Umbilical cord (tissue), 2 donors: ENCODE data around the gene TBL3. TPM values are rescaled to one million over a fixed set of nuclear protein-coding genes. Genes with fewer than 3 reads are reported as not detected.

ENCODE experiments used
- DNase-seq: peaks from one replicate; pipeline ENCODE4 v3.0.0-alpha.2; 2015; ENCODE audit warnings: low spot score
- total RNA-seq: library from RNA; depleted of rRNA; stranded (reverse); fragments of >200 nt; gene quantifications from one replicate; pipeline ENCODE4 v1.2.3, GENCODE V29; 2014; ENCODE audit warnings: low replicate concordance; ENCODE audit not compliant: insufficient read depth

Gene TBL3
- total RNA-seq, 1 donor from 2014 or later = 10.4 TPM

- DNase-seq = no peak
These were observed 9.6 kb downstream of the TBL3 start, which contains the start of gene NOXO1 for GRCh38 chr16:1981398-1981836. NOXO1 (minus strand) TSS chr16:1981469; CDS start chr16:1981179, 290 bp downstream.

GRCh38 chr16:1982013-1982433 is 10.2 kb downstream of the TBL3 start:
- DNase-seq = no peak

- DNase-seq = no peak
These were observed 11.2 kb downstream of the TBL3 start for GRCh38 chr16:1982991-1983543.

- peak; percentile 94 for DNase-seq
These were observed 11.9 kb downstream of the TBL3 start, which contains the start of gene GFER for GRCh38 chr16:1983544-1984346. GFER (plus strand) TSS chr16:1984193; CDS start chr16:1984219, 26 bp downstream.

GRCh38 chr16:1984347-1985225 is 12.7 kb downstream of the TBL3 start:
- DNase-seq = no peak

GRCh38 chr16:1985466-1986150 is 13.8 kb downstream of the TBL3 start:
- no peak for DNase-seq

- DNase-seq = no peak
These were observed 15.3 kb downstream of the TBL3 start for GRCh38 chr16:1987198-1987597.

- DNase-seq = no peak
These were observed 17.6 kb downstream of the TBL3 start, which contains the start of gene SYNGR3 for GRCh38 chr16:1989209-1990100. SYNGR3 (plus strand) TSS chr16:1989970; CDS start chr16:1990103, 133 bp downstream.

GRCh38 chr16:1990101-1990350 is 18.2 kb downstream of the TBL3 start:
- DNase-seq = no peak

GRCh38 chr16:1990351-1991134 is 18.7 kb downstream of the TBL3 start:
- no peak for DNase-seq

- no peak for DNase-seq
These were observed 19.3 kb downstream of the TBL3 start for GRCh38 chr16:1991135-1991551.

GRCh38 chr16:1991588-1991947 is 19.7 kb downstream of the TBL3 start:
- no peak for DNase-seq

- peak; percentile 84 for DNase-seq
These were observed 20.3 kb downstream of the TBL3 start for GRCh38 chr16:1991948-1992703.

GRCh38 chr16:1992704-1993317 is 21.0 kb downstream of the TBL3 start:
- DNase-seq = no peak

- DNase-seq = no peak
These were observed 21.9 kb downstream of the TBL3 start for GRCh38 chr16:1993731-1994131.

- peak; percentile 80 for DNase-seq
These were observed 25.9 kb downstream of the TBL3 start for GRCh38 chr16:1997494-1998359.

GRCh38 chr16:1998360-1998835 is 26.5 kb downstream of the TBL3 start:
- DNase-seq = no peak
